ENCODE measurements around the gene CMSS1.

The CMSS1 gene

GRCh38 chr3:100163787-100164186 is 346.1 kb downstream of the CMSS1 start:
- no peak overlapping the region for H3K4me3 ChIP-seq (ENCODE audit: low read length)
- TF ChIP-seq, protein P1, sequence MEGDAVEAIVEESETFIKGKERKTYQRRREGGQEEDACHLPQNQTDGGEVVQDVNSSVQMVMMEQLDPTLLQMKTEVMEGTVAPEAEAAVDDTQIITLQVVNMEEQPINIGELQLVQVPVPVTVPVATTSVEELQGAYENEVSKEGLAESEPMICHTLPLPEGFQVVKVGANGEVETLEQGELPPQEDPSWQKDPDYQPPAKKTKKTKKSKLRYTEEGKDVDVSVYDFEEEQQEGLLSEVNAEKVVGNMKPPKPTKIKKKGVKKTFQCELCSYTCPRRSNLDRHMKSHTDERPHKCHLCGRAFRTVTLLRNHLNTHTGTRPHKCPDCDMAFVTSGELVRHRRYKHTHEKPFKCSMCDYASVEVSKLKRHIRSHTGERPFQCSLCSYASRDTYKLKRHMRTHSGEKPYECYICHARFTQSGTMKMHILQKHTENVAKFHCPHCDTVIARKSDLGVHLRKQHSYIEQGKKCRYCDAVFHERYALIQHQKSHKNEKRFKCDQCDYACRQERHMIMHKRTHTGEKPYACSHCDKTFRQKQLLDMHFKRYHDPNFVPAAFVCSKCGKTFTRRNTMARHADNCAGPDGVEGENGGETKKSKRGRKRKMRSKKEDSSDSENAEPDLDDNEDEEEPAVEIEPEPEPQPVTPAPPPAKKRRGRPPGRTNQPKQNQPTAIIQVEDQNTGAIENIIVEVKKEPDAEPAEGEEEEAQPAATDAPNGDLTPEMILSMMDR (IDR thresholded peaks at IDR 0.05; ENCODE audit: insufficient read depth, low read depth, low read length, missing control alignments): no peak
- no peak for DNase-seq (ENCODE audit: low read depth)

- DNase-seq (ENCODE audit: low read depth): no peak
- no peak overlapping the region for H3K4me3 ChIP-seq (ENCODE audit: low read length)
- TF ChIP-seq, protein P1 (IDR thresholded peaks at IDR 0.05; ENCODE audit: insufficient read depth, low read depth, low read length, missing control alignments): no peak
Measured at GRCh38 chr3:100164743-100165142, 347.1 kb downstream of the CMSS1 start.

- H3K4me3 ChIP-seq (ENCODE audit: low read length): no peak overlapping the region
- no peak for DNase-seq (ENCODE audit: low read depth)
- TF ChIP-seq, protein P1 (IDR thresholded peaks at IDR 0.05; ENCODE audit: insufficient read depth, low read depth, low read length, missing control alignments): no peak
Measured at GRCh38 chr3:100165926-100166550, 348.4 kb downstream of the CMSS1 start.

GRCh38 chr3:100169201-100169920 is 351.7 kb downstream of the CMSS1 start:
- TF ChIP-seq, protein P1 (IDR thresholded peaks at IDR 0.05; ENCODE audit: insufficient read depth, low read depth, low read length, missing control alignments): no peak
- no peak for DNase-seq (ENCODE audit: low read depth)
- H3K4me3 ChIP-seq (ENCODE audit: low read length): no peak overlapping the region

GRCh38 chr3:100170486-100170885 is 352.8 kb downstream of the CMSS1 start:
- DNase-seq (ENCODE audit: low read depth): no peak
- TF ChIP-seq, protein P1 (IDR thresholded peaks at IDR 0.05; ENCODE audit: insufficient read depth, low read depth, low read length, missing control alignments): no peak
- no peak overlapping the region for H3K4me3 ChIP-seq (ENCODE audit: low read length)

GRCh38 chr3:100171211-100171914 is 353.7 kb downstream of the CMSS1 start:
- no peak overlapping the region for H3K4me3 ChIP-seq (ENCODE audit: low read length)
- TF ChIP-seq, protein P1 (IDR thresholded peaks at IDR 0.05; ENCODE audit: insufficient read depth, low read depth, low read length, missing control alignments): no peak
- peak; percentile 27 for DNase-seq (ENCODE audit: low read depth)

Data from epithelial cell of esophagus (primary cell).